Ishikawa (cell line): ENCODE measurements around the gene ZFR2.
A peak's percentile ranks its signal among the peaks of the same experiment; 100 is the strongest.

ENCODE experiments used
- CEBPB ChIP-seq: IDR thresholded peaks from 2 replicates; pipeline ENCODE4 v1.6.1; 2012
- CREB1 ChIP-seq: IDR thresholded peaks from 2 replicates; pipeline ENCODE4 v1.6.1; 2012; ENCODE audit warnings: low read depth
- EGR1 ChIP-seq: IDR thresholded peaks from 2 replicates; pipeline ENCODE4 v1.6.1; 2012
- EP300 ChIP-seq: IDR thresholded peaks from 2 replicates; pipeline ENCODE4 v1.6.1; 2012; ENCODE audit warnings: borderline replicate concordance
- FOXM1 ChIP-seq: IDR thresholded peaks from 2 replicates; pipeline ENCODE4 v1.6.1; 2012; ENCODE audit warnings: low read depth, borderline replicate concordance
- MAX ChIP-seq: IDR thresholded peaks from 2 replicates; pipeline ENCODE4 v1.6.1; 2012
- NFIC ChIP-seq: IDR thresholded peaks from 2 replicates; pipeline ENCODE4 v1.6.1; 2012
- RAD21 ChIP-seq: IDR thresholded peaks from 2 replicates; pipeline ENCODE4 v1.6.1; 2012; ENCODE audit warnings: low read depth
- TAF1 ChIP-seq: IDR thresholded peaks from 2 replicates; pipeline ENCODE4 v1.6.1; 2012; ENCODE audit warnings: low read depth, mild to moderate bottlenecking
- TCF12 ChIP-seq: IDR thresholded peaks from 2 replicates; pipeline ENCODE4 v1.6.1; 2012; ENCODE audit warnings: low read depth
- TEAD4 ChIP-seq: IDR thresholded peaks from 2 replicates; pipeline ENCODE4 v1.6.1; 2012
- USF1 ChIP-seq: IDR thresholded peaks from 2 replicates; pipeline ENCODE4 v1.6.1; 2012
- YY1 ChIP-seq: IDR thresholded peaks from 2 replicates; pipeline ENCODE4 v1.6.1; 2012; ENCODE audit warnings: low read depth
- ZBTB7A ChIP-seq: IDR thresholded peaks from 2 replicates; pipeline ENCODE4 v1.6.1; 2012; ENCODE audit warnings: low read depth
- TF ChIP-seq, protein P1 (sequence below): IDR thresholded peaks from 2 replicates; pipeline ENCODE4 v1.6.1; 2012; ENCODE audit warnings: low read depth, mild to moderate bottlenecking

Gene ZFR2

GRCh38 chr19:3863648-3864047, 5.2 kb downstream of the ZFR2 start:
- no peak for TF ChIP-seq TEAD4
- no peak for TF ChIP-seq CEBPB
- TF ChIP-seq MAX = no peak

DNA sequence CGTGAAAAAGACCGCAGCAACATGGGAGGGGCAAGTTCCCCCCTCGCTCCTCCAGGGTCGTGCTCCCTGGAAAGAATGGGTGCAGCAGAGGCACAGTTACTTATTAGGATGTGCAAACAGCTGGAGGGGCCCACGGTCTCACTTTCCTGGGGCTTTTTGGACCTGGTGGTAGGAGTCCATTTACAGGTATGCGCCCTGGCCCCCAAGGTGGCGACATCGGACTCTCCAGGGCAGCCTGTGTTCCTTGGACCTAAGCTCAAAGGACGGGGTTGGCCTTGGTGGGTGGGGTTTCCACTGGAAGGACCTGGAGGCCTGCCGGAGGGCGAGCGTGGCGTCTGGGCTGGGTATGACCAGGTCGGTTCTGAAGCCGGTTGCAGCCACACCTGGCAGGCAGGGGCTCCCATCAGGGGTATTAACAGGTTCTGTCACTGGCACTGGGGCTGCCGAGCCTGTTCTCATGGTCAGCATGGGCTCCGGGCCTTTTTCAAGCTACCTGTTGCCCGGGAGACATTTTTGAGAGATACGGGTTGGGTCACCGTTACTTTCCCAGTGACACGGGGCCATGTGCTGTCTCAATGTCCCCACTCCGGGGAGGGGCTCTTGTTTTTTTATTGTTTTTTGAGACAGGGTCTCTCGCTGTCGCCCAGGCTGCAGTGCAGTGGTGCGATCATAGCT, 5.9 kb downstream of the ZFR2 start:
- no peak for TF ChIP-seq USF1
- peak; percentile 6; the same call in 1 of the 2 replicates for TF ChIP-seq RAD21
- no peak for TF ChIP-seq EP300

DNA sequence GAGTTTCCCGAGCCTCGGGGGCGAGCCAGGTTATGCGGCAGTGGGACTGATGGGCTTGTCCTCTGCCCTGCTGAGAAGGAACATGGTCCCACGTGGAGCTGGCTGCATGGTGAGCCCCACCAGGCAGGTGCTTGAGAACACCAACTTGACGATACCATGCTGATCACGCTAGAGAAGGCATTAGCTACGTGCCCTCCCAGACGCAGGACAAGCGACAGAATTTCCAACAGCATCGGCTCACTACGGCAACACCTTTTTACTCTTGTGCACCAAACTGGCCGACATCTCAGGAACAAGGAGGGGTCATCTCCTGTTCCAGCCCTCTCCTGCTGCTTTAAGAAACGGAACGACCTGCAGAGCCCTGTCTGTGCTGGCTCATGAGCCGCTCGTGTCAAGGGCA, 8.3 kb downstream of the ZFR2 start:
- TF ChIP-seq TAF1 (no peak), CREB1 (no peak), FOXM1 (no peak), TEAD4 (no peak), ZBTB7A (no peak), TCF12 (no peak), EP300 (no peak)
- TF ChIP-seq, protein P1, sequence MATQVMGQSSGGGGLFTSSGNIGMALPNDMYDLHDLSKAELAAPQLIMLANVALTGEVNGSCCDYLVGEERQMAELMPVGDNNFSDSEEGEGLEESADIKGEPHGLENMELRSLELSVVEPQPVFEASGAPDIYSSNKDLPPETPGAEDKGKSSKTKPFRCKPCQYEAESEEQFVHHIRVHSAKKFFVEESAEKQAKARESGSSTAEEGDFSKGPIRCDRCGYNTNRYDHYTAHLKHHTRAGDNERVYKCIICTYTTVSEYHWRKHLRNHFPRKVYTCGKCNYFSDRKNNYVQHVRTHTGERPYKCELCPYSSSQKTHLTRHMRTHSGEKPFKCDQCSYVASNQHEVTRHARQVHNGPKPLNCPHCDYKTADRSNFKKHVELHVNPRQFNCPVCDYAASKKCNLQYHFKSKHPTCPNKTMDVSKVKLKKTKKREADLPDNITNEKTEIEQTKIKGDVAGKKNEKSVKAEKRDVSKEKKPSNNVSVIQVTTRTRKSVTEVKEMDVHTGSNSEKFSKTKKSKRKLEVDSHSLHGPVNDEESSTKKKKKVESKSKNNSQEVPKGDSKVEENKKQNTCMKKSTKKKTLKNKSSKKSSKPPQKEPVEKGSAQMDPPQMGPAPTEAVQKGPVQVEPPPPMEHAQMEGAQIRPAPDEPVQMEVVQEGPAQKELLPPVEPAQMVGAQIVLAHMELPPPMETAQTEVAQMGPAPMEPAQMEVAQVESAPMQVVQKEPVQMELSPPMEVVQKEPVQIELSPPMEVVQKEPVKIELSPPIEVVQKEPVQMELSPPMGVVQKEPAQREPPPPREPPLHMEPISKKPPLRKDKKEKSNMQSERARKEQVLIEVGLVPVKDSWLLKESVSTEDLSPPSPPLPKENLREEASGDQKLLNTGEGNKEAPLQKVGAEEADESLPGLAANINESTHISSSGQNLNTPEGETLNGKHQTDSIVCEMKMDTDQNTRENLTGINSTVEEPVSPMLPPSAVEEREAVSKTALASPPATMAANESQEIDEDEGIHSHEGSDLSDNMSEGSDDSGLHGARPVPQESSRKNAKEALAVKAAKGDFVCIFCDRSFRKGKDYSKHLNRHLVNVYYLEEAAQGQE = no peak

GRCh38 chr19:3857449-3858003, 11.3 kb downstream of the ZFR2 start:
- TF ChIP-seq CEBPB (peak; percentile 56; the same call in 1 of the 2 replicates), NFIC (no peak), CREB1 (peak; percentile 37; the same call in 1 of the 2 replicates)

GRCh38 chr19:3855320-3855719, 13.5 kb downstream of the ZFR2 start:
- no peak for TF ChIP-seq CREB1
- no peak for TF ChIP-seq NFIC
- no peak for TF ChIP-seq ZBTB7A
- no peak for TF ChIP-seq FOXM1
- no peak for TF ChIP-seq CEBPB
- no peak for TF ChIP-seq TCF12
- TF ChIP-seq MAX = no peak
- TF ChIP-seq USF1 = no peak
- no peak for TF ChIP-seq EP300

GRCh38 chr19:3852614-3853254, 16.1 kb downstream of the ZFR2 start:
- no peak for TF ChIP-seq EP300
- peak; percentile 81 for TF ChIP-seq RAD21

- TF ChIP-seq EGR1 (no peak), CEBPB (no peak), FOXM1 (no peak), YY1 (no peak), NFIC (no peak), ZBTB7A (no peak), CREB1 (no peak)
- TF ChIP-seq, protein P1 = no peak
Measured at GRCh38 chr19:3852177-3852511, 16.7 kb downstream of the ZFR2 start.
